ENCODE results near the gene KCNE1. TPM values are rescaled to one million over a fixed set of nuclear protein-coding genes. Genes with fewer than 3 reads are reported as not detected.

Gene KCNE1
- total and polyA plus RNA-seq, 2 donors from 2014 or later = 2.5 to 4.4 TPM

Other genes starting within 250 kb of the KCNE1 start
- gene KCNE2, start 148.2 kb downstream of the KCNE1 start, total RNA-seq = not detected
- 0.80 TPM for gene KCNE2, start 148.2 kb downstream of the KCNE1 start, polyA plus RNA-seq (ENCODE audit: insufficient read depth, low read depth, low replicate concordance)
- gene SMIM11, start 136.7 kb downstream of the KCNE1 start, total RNA-seq = 2.6 TPM
- 6.7 TPM for gene SMIM11, start 136.7 kb downstream of the KCNE1 start, polyA plus RNA-seq (ENCODE audit: insufficient read depth, low read depth, low replicate concordance)
- 0.41 TPM for gene SMIM34, start 88.3 kb downstream of the KCNE1 start, total RNA-seq
- 1.7 TPM for gene SMIM34, start 88.3 kb downstream of the KCNE1 start, polyA plus RNA-seq (ENCODE audit: insufficient read depth, low read depth, low replicate concordance)
- 31.3 TPM for gene RCAN1, start 102.9 kb upstream of the KCNE1 start, total RNA-seq
- gene RCAN1, start 102.9 kb upstream of the KCNE1 start, polyA plus RNA-seq (ENCODE audit: insufficient read depth, low read depth, low replicate concordance) = 55.3 TPM
- 10.1 TPM for gene CLIC6, start 156.8 kb upstream of the KCNE1 start, total RNA-seq
- gene CLIC6, start 156.8 kb upstream of the KCNE1 start, polyA plus RNA-seq (ENCODE audit: insufficient read depth, low read depth, low replicate concordance) = 2.1 TPM

Measured in kidney (tissue), 2 donors.